ENCODE results near the gene BBS9. TPM values are rescaled to one million over a fixed set of nuclear protein-coding genes. Genes with fewer than 3 reads are reported as not detected.

Gene BBS9
- polyA plus RNA-seq, 1 donor from 2014 or later, result 9.8 TPM

DNA sequence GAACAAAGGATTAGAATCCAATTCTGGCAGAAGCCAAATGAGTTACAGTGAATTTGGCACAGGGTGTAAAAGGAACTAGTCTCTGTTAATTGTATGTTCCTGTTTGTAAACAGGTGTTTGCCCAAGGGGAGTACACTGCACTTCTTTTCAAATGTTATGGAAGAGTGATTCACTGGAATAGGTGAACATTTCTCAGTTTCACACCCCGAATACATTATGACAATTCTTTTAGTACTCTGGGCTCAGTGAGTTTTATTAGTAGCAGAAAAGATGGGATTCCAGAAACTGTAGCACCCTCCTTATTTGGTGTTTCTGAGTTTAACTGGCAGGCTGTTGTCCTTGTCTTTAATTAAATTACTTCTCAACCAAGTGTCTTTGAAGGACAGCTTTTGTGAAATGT is 329.2 kb downstream of the BBS9 start:
- no peak overlapping the region for H3K27ac ChIP-seq (ENCODE audit: low read length)
- H3K79me2 ChIP-seq (replicated peaks; ENCODE audit: insufficient read depth, low read length), result no peaks in the 10 kb centered on the region
- no peak overlapping the region for H3K4me2 ChIP-seq (ENCODE audit: low read length)
- H3F3A ChIP-seq (ENCODE audit: insufficient read depth, low read length, poor library complexity, severe bottlenecking), result no peaks in the 10 kb centered on the region
- no peaks in the 10 kb centered on the region for H4K20me1 ChIP-seq (ENCODE audit: insufficient read depth)
- H3K4me3 ChIP-seq (ENCODE audit: low read length), result no peak overlapping the region
- H3K27me3 ChIP-seq (ENCODE audit: insufficient read depth, low read depth, low read length), result no peaks in the 10 kb centered on the region
- H3K9me3 ChIP-seq (ENCODE audit: low read length), result no peaks in the 10 kb centered on the region
- no peak overlapping the region for H2AFZ ChIP-seq (ENCODE audit: low read depth, low read length)
- H3K9ac ChIP-seq (ENCODE audit: low read length), result no peak overlapping the region
- H3K9me2 ChIP-seq (ENCODE audit: insufficient read depth, low read length), result no peaks in the 10 kb centered on the region
- H3K36me3 ChIP-seq (ENCODE audit: insufficient read depth, low read length), result no peaks in the 10 kb centered on the region
- TF ChIP-seq EZH2 (IDR thresholded peaks at IDR 0.05; ENCODE audit: borderline replicate concordance, insufficient read depth, low read length, poor library complexity, severe bottlenecking) (no peak), TAF1 (IDR thresholded peaks at IDR 0.05; ENCODE audit: low read depth) (no peak), SMC3 (conservative IDR thresholded peaks at IDR 0.05; ENCODE audit: poor library complexity) (no peak), POLR2AphosphoS5 (IDR thresholded peaks at IDR 0.05) (no peak), RAD21 (conservative IDR thresholded peaks at IDR 0.05) (no peak), EP300 (conservative IDR thresholded peaks at IDR 0.05; ENCODE audit: poor library complexity, severe bottlenecking) (no peak), MXI1 (conservative IDR thresholded peaks at IDR 0.05; ENCODE audit: poor library complexity, severe bottlenecking) (no peak)
- TF ChIP-seq, protein P1, sequence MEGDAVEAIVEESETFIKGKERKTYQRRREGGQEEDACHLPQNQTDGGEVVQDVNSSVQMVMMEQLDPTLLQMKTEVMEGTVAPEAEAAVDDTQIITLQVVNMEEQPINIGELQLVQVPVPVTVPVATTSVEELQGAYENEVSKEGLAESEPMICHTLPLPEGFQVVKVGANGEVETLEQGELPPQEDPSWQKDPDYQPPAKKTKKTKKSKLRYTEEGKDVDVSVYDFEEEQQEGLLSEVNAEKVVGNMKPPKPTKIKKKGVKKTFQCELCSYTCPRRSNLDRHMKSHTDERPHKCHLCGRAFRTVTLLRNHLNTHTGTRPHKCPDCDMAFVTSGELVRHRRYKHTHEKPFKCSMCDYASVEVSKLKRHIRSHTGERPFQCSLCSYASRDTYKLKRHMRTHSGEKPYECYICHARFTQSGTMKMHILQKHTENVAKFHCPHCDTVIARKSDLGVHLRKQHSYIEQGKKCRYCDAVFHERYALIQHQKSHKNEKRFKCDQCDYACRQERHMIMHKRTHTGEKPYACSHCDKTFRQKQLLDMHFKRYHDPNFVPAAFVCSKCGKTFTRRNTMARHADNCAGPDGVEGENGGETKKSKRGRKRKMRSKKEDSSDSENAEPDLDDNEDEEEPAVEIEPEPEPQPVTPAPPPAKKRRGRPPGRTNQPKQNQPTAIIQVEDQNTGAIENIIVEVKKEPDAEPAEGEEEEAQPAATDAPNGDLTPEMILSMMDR (IDR thresholded peaks at IDR 0.05; ENCODE audit: poor library complexity, severe bottlenecking), result no peak
- TF ChIP-seq, protein P2, sequence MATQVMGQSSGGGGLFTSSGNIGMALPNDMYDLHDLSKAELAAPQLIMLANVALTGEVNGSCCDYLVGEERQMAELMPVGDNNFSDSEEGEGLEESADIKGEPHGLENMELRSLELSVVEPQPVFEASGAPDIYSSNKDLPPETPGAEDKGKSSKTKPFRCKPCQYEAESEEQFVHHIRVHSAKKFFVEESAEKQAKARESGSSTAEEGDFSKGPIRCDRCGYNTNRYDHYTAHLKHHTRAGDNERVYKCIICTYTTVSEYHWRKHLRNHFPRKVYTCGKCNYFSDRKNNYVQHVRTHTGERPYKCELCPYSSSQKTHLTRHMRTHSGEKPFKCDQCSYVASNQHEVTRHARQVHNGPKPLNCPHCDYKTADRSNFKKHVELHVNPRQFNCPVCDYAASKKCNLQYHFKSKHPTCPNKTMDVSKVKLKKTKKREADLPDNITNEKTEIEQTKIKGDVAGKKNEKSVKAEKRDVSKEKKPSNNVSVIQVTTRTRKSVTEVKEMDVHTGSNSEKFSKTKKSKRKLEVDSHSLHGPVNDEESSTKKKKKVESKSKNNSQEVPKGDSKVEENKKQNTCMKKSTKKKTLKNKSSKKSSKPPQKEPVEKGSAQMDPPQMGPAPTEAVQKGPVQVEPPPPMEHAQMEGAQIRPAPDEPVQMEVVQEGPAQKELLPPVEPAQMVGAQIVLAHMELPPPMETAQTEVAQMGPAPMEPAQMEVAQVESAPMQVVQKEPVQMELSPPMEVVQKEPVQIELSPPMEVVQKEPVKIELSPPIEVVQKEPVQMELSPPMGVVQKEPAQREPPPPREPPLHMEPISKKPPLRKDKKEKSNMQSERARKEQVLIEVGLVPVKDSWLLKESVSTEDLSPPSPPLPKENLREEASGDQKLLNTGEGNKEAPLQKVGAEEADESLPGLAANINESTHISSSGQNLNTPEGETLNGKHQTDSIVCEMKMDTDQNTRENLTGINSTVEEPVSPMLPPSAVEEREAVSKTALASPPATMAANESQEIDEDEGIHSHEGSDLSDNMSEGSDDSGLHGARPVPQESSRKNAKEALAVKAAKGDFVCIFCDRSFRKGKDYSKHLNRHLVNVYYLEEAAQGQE (IDR thresholded peaks at IDR 0.05; ENCODE audit: borderline replicate concordance), result no peak

DNA sequence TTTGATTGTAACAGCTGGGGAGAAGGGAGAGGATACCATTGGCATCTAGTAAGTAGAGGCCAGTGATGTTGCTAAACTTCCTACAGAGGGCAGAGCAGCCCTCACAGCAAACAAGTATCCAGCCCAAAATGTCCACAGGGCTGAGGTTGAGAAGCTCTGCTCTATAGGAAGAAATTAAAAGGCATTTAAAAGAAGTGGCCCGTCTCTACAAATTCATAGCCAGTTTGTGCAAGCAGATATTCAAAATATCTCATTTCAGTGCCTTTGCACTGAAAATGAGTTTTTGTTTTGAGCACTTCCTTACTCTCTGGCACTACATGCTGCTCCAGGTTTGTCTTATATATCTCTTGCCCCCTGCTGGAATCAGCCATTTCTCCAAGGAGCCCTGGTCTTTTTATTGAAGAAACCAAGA is 330.0 kb downstream of the BBS9 start:
- H4K20me1 ChIP-seq (ENCODE audit: insufficient read depth), result no peaks in the 10 kb centered on the region
- H3K9me2 ChIP-seq (ENCODE audit: insufficient read depth, low read length), result no peaks in the 10 kb centered on the region
- no peaks in the 10 kb centered on the region for H3K79me2 ChIP-seq (replicated peaks; ENCODE audit: insufficient read depth, low read length)
- H3K9ac ChIP-seq (ENCODE audit: low read length), result no peak overlapping the region
- no peaks in the 10 kb centered on the region for H3K36me3 ChIP-seq (ENCODE audit: insufficient read depth, low read length)
- H3K27me3 ChIP-seq (ENCODE audit: insufficient read depth, low read depth, low read length), result no peaks in the 10 kb centered on the region
- no peak overlapping the region for H2AFZ ChIP-seq (ENCODE audit: low read depth, low read length)
- no peak overlapping the region for H3K27ac ChIP-seq (ENCODE audit: low read length)
- no peak overlapping the region for H3K4me3 ChIP-seq (ENCODE audit: low read length)
- H3K9me3 ChIP-seq (ENCODE audit: low read length), result no peaks in the 10 kb centered on the region
- H3K4me2 ChIP-seq (ENCODE audit: low read length), result no peak overlapping the region
- H3F3A ChIP-seq (ENCODE audit: insufficient read depth, low read length, poor library complexity, severe bottlenecking), result no peaks in the 10 kb centered on the region
- TF ChIP-seq, protein P1 (IDR thresholded peaks at IDR 0.05; ENCODE audit: poor library complexity, severe bottlenecking), result no peak
- TF ChIP-seq, protein P2 (IDR thresholded peaks at IDR 0.05; ENCODE audit: borderline replicate concordance), result no peak
- TF ChIP-seq POLR2AphosphoS5 (IDR thresholded peaks at IDR 0.05) (no peak), EZH2 (IDR thresholded peaks at IDR 0.05; ENCODE audit: borderline replicate concordance, insufficient read depth, low read length, poor library complexity, severe bottlenecking) (no peak), SMC3 (conservative IDR thresholded peaks at IDR 0.05; ENCODE audit: poor library complexity) (no peak), RAD21 (conservative IDR thresholded peaks at IDR 0.05) (no peak), TAF1 (IDR thresholded peaks at IDR 0.05; ENCODE audit: low read depth) (no peak), EP300 (conservative IDR thresholded peaks at IDR 0.05; ENCODE audit: poor library complexity, severe bottlenecking) (no peak), MXI1 (conservative IDR thresholded peaks at IDR 0.05; ENCODE audit: poor library complexity, severe bottlenecking) (no peak)

Measured in neural cell (in vitro differentiated cells).